ENCODE results near the gene CLCN6. TPM values are rescaled to one million over a fixed set of nuclear protein-coding genes. Genes with fewer than 3 reads are reported as not detected.

CLCN6 gene
- total and polyA plus RNA-seq, 2 of the 8 experiments (the other 6 are each of a cell fraction or from before 2014, with no cell fraction given): 15.7 to 26.0 TPM

DNA sequence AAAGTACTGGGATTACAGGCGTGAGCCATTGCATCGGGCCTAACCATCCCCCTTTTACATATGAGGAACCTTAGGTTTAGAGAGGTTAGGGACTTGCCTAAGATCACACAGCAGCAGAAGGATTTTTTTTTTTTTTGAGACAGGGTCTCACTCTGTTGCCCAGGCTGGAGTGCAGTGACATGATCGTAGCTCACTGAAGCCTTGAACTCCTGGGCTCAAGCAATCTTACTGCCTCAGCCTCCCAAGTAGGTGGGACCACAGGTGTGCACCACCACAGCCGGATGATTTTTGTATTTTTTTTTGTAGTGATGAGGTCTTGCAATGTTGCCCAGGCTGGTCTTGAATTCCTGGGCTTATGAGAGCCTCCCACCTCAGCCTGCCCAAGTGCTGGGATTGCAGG is 46.2 kb upstream of the CLCN6 start:
- H2AFZ ChIP-seq (ENCODE audit: low read length): no peak overlapping the region
- no peak overlapping the region for H2AK5ac ChIP-seq (ENCODE audit: low read depth, low read length)
- WGBS, 2 experiments (ENCODE audit: extremely low coverage in 1 of 2, insufficient coverage in 1 of 2, insufficient read length in 1 of 2, insufficient replicate concordance in 2 of 2, low coverage in 1 of 2, low lambda C conversion rate in 2 of 2, missing lambda C conversion rate in 1 of 2): 89% methylated on average over 4 of the region's 4 CpGs; no CpG with 5 or more reads in 1 of the 2 experiments
- no peak overlapping the region for H4K91ac ChIP-seq (replicated peaks; ENCODE audit: insufficient read length, low read length)
- H4K20me1 ChIP-seq (replicated peaks in 1 of 2; ENCODE audit: control insufficient read depth in 1 of 2, insufficient read depth in 2 of 2, low read length in 2 of 2): no peaks in the 10 kb centered on the region
- ChIA-PET POLR2A (ENCODE audit: partially characterized antibody) (interaction anchor here (0.6 to 1.1 kb wide), 3 partner anchors 23 to 670 kb away, joined by 3 read pairs; no protein-coding TSS in a partner anchor), CTCF (ENCODE audit: partially characterized antibody) (interaction anchor here (0.7 to 1.2 kb wide), 4 partner anchors 20 to 95 kb away, joined by 3 read pairs; no protein-coding TSS in a partner anchor)
- FAIRE-seq (no peak), DNase-seq (ENCODE audit: low read depth in 1 of 2, low spot score in 2 of 2) (no peak)
- H2BK5ac ChIP-seq (ENCODE audit: low read depth, low read length): no peak overlapping the region
- H3K56ac ChIP-seq (replicated peaks; ENCODE audit: insufficient read length, low read depth, low read length): no peak overlapping the region
- H2BK120ac ChIP-seq (replicated peaks; ENCODE audit: low read depth, low read length): no peak overlapping the region
- peaks cover 0 to 5% of the 10 kb centered on the region in 2 experiments; a peak in 1 of 4 replicates for H3K9me3 ChIP-seq (ENCODE audit: insufficient read depth in 2 of 2, low read depth in 1 of 2, low read length in 1 of 2)
- H3K14ac ChIP-seq (ENCODE audit: insufficient read length): no peak overlapping the region
- no peak overlapping the region for H3K27ac ChIP-seq (ENCODE audit: low read depth, low read length)
- H3K27me3 ChIP-seq (replicated peaks in 1 of 4; ENCODE audit: control insufficient read depth in 3 of 4, extremely low read depth in 1 of 4, insufficient read depth in 3 of 4, low read length in 3 of 4): peaks cover 7 to 36% (median 30%) of the 10 kb centered on the region in 4 experiments
- H3K79me2 ChIP-seq (ENCODE audit: control insufficient read depth in 1 of 2, insufficient read depth in 2 of 2, low read length in 2 of 2): no peaks in the 10 kb centered on the region
- no peak overlapping the region for H3K9ac ChIP-seq (replicated peaks in 1 of 4; ENCODE audit: extremely low read depth in 1 of 4, low read depth in 3 of 4, low read length in 3 of 4)
- H3K4me1 ChIP-seq (replicated peaks in 1 of 4; ENCODE audit: control insufficient read depth in 3 of 4, insufficient read depth in 4 of 4, low read length in 3 of 4): peaks cover 0 to 16% (median 10%) of the 10 kb centered on the region in 4 experiments; a peak in 6 of 7 replicates
- H3K79me1 ChIP-seq (ENCODE audit: low read depth, low read length): no peaks in the 10 kb centered on the region
- no peak overlapping the region for H4K8ac ChIP-seq (ENCODE audit: extremely low read depth, insufficient read depth, low read length)
- H3K4me3 ChIP-seq (ENCODE audit: extremely low read depth in 1 of 4, insufficient read depth in 2 of 4, low read depth in 3 of 4, low read length in 4 of 4): no peak overlapping the region
- H2BK12ac ChIP-seq (ENCODE audit: low read depth, low read length): no peak overlapping the region
- no peak overlapping the region for H2BK15ac ChIP-seq (ENCODE audit: low read length)
- no peak overlapping the region for H3K4ac ChIP-seq (replicated peaks; ENCODE audit: insufficient read length, low read depth, low read length)
- no peak overlapping the region for H4K5ac ChIP-seq (ENCODE audit: insufficient read length, low read depth, low read length)
- no peaks in the 10 kb centered on the region for H3K36me3 ChIP-seq (ENCODE audit: control insufficient read depth in 2 of 4, insufficient read depth in 4 of 4, low read length in 3 of 4)
- H3K4me2 ChIP-seq (ENCODE audit: insufficient read depth in 1 of 2, low read depth in 2 of 2, low read length in 2 of 2): no peak overlapping the region
- H2BK20ac ChIP-seq (ENCODE audit: low read length): no peak overlapping the region
- H3K23me2 ChIP-seq (ENCODE audit: low read depth, low read length): peaks cover 3% of the 10 kb centered on the region; the same call in 1 of the 2 replicates
- no peak overlapping the region for H3K18ac ChIP-seq (ENCODE audit: extremely low read depth, low read length)
- no peak overlapping the region for H3K23ac ChIP-seq (ENCODE audit: insufficient read length)
- TF ChIP-seq KDM5A (IDR thresholded peaks at IDR 0.05; ENCODE audit: low read length) (no peak), SIN3A (conservative IDR thresholded peaks at IDR 0.05 in 1 of 2, IDR thresholded peaks at IDR 0.05 in 1 of 2; ENCODE audit: low read depth in 1 of 2, low read length in 2 of 2) (no peak), TAF1 (IDR thresholded peaks at IDR 0.05; ENCODE audit: low read depth, low read length) (no peak), CREB1 (IDR thresholded peaks at IDR 0.05) (no peak), RXRA (IDR thresholded peaks at IDR 0.05; ENCODE audit: insufficient read depth, low read depth, low read length) (no peak), CTBP2 (IDR thresholded peaks at IDR 0.05; ENCODE audit: borderline replicate concordance, insufficient read depth, insufficient read length, low read length) (no peak), RAD21 (IDR thresholded peaks at IDR 0.05 in 1 of 2, conservative IDR thresholded peaks at IDR 0.05 in 1 of 2; ENCODE audit: low read depth in 2 of 2, low read length in 2 of 2) (no peak), SRF (IDR thresholded peaks at IDR 0.05; ENCODE audit: low read depth, low read length) (no peak), SP2 (IDR thresholded peaks at IDR 0.05; ENCODE audit: low read length) (no peak), HDAC2 (IDR thresholded peaks at IDR 0.05; ENCODE audit: borderline replicate concordance in 1 of 2, low read depth in 2 of 2, low read length in 2 of 2) (no peak), YY1 (IDR thresholded peaks at IDR 0.05; ENCODE audit: low read depth, low read length) (no peak), POLR2AphosphoS5 (IDR thresholded peaks at IDR 0.05; ENCODE audit: low read depth, low read length) (no peak)
- TF ChIP-seq, protein P1, sequence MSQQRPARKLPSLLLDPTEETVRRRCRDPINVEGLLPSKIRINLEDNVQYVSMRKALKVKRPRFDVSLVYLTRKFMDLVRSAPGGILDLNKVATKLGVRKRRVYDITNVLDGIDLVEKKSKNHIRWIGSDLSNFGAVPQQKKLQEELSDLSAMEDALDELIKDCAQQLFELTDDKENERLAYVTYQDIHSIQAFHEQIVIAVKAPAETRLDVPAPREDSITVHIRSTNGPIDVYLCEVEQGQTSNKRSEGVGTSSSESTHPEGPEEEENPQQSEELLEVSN (IDR thresholded peaks at IDR 0.05): no peak
